ENCODE data around the gene KANSL1.

- TF ChIP-seq POLR2A (IDR thresholded peaks at IDR 0.05; ENCODE audit: low read depth, low read length) (no peak), POLR2AphosphoS5 (IDR thresholded peaks at IDR 0.05; ENCODE audit: low read depth, low read length) (no peak), TAF1 (IDR thresholded peaks at IDR 0.05; ENCODE audit: borderline replicate concordance, low read depth, low read length) (no peak)
These were observed 161.8 kb downstream of the KANSL1 start for GRCh38 chr17:46031440-46031839.
